Spinal cord (tissue), 4 donors: ENCODE results near the gene TSPYL2. TPM values are rescaled to one million over a fixed set of nuclear protein-coding genes. Genes with fewer than 3 reads are reported as not detected.

Experiments
- polyA plus RNA-seq, 2 donors: library from polyadenylated mRNA; unstranded; fragments of 120-200 nt; gene quantifications; one replicate each; pipeline ENCODE4 v1.2.1, GENCODE V29; 2013; ENCODE audit not compliant: insufficient read length in 2 of 2
- small RNA-seq: library from RNA; depleted of rRNA; stranded (forward); fragments of <200 nt; gene quantifications from one replicate; pipeline ENCODE3, GENCODE V24; 2014; ENCODE audit warnings: low replicate concordance
- total RNA-seq, 2 donors: library from RNA; depleted of rRNA in 1 of 2; stranded (reverse); fragments of 120-200 nt in 1 of 2; fragments of >200 nt in 1 of 2; gene quantifications; one replicate each; pipeline versions ENCODE4 v1.2.3 to v1.2.4, GENCODE V29; 2013 to 2014

Gene TSPYL2
- total and polyA plus RNA-seq, 4 donors = 32.2 to 72.0 (median 44.5) TPM

Small RNA genes lying within 50 kb of the gene (small RNA-seq; reads per million reads assigned to genes)
- not detected for gene AL591212.2

Other genes starting within 250 kb of the TSPYL2 start
- gene XAGE3, start 214.3 kb upstream of the TSPYL2 start, total RNA-seq = not detected
- not detected for gene XAGE3, start 214.3 kb upstream of the TSPYL2 start, polyA plus RNA-seq
- 10 to 100 TPM; 20.7 to 27.2 TPM for gene FAM156B, start 185.0 kb upstream of the TSPYL2 start, total RNA-seq
- 10 to 100 TPM; 37.0 to 48.4 TPM for gene FAM156B, start 185.0 kb upstream of the TSPYL2 start, polyA plus RNA-seq
- gene FAM156A, start 123.8 kb upstream of the TSPYL2 start, total RNA-seq = 10 to 100 TPM; 15.7 to 33.3 TPM
- 10 to 100 TPM; 47.1 to 64.8 TPM for gene FAM156A, start 123.8 kb upstream of the TSPYL2 start, polyA plus RNA-seq
- 10 to 100 TPM; 12.5 to 14.0 TPM for gene GPR173, start 33.6 kb upstream of the TSPYL2 start, total RNA-seq
- gene GPR173, start 33.6 kb upstream of the TSPYL2 start, polyA plus RNA-seq = 10 to 100 TPM; 36.3 to 45.4 TPM
- 10 to 100 TPM; 18.6 to 32.8 TPM for gene KANTR, start 11.8 kb downstream of the TSPYL2 start, total RNA-seq
- 10 to 100 TPM; 25.0 to 46.4 TPM for gene KANTR, start 11.8 kb downstream of the TSPYL2 start, polyA plus RNA-seq
- 10 to 100 TPM; 82.0 to 82.4 TPM for gene KDM5C, start 142.8 kb downstream of the TSPYL2 start, total RNA-seq
- 10 to 100 TPM; 60.2 to 63.7 TPM for gene KDM5C, start 142.8 kb downstream of the TSPYL2 start, polyA plus RNA-seq
- 10 to 100 TPM; 11.8 to 13.6 TPM for gene IQSEC2, start 199.2 kb downstream of the TSPYL2 start, total RNA-seq
- 10 to 100 TPM; 44.0 to 47.8 TPM for gene IQSEC2, start 199.2 kb downstream of the TSPYL2 start, polyA plus RNA-seq